HCT116 (cell line): ENCODE measurements around the gene RAP1B. TPM values are rescaled to one million over a fixed set of nuclear protein-coding genes. Genes with fewer than 3 reads are reported as not detected.

Experiments
- ATAC-seq: fragments of 200-7000 bp; cut with Tn5 transposase; 2 replicates; pipeline ENCODE4 v1.9.1; 2020; ENCODE audit warnings: mild to moderate bottlenecking, moderate library complexity
- BruUV-seq: library from RNA; stranded (reverse); fragments of 400-500 nt; replicated peaks from 2 replicates; lab custom pipeline; 2021; lab: Mats Ljungman, UMichigan
- CTCF ChIA-PET: fragments of 300-600 bp; sonication (Branson Sonifier 250); formaldehyde crosslinking; loops from one replicate; lab custom pipeline; 2021; ENCODE audit warnings: antibody characterized with exemption; lab: Charles Lee
- POLR2A ChIA-PET: fragments of 300-600, 350-600 bp; sonication (Branson Sonifier 250); formaldehyde crosslinking; loops from one replicate; lab custom pipeline; 2021; ENCODE audit warnings: antibody characterized with exemption; lab: Charles Lee
- RAD21 ChIA-PET, 2 experiments: fragments of 300-600 bp; sonication (Branson Sonifier 250); formaldehyde crosslinking; loops; one replicate each; lab custom pipeline; 2023; ENCODE audit warnings: low total read pairs in 2 of 2; ENCODE audit not compliant: uncharacterized antibody in 2 of 2, unreplicated experiment in 2 of 2, low non-redundant PET in 1 of 2; lab: Charles Lee
- DNase-seq: peaks from one replicate; pipeline ENCODE4 v3.0.0-alpha.2; 2010; ENCODE audit warnings: low read depth, low spot score
- H2AFZ ChIP-seq: fragments of 200-600 bp; shearing (Covaris generic), sonication (generic); 2 replicates; pipeline ENCODE4 v1.6.1; 2017; ENCODE audit warnings: low read depth, mixed run types, mixed read lengths, antibody characterized with exemption, low read length; ENCODE audit not compliant: poor library complexity, severe bottlenecking
- H3K27ac ChIP-seq: 2 replicates; pipeline ENCODE4 v1.5.1; 2012; ENCODE audit warnings: low read depth, low read length
- H3K27me3 ChIP-seq: fragments of 200-600 bp; sonication (generic); 2 replicates; pipeline ENCODE4 v1.6.1; 2016; ENCODE audit warnings: mixed run types, low read length, mixed read lengths; ENCODE audit not compliant: insufficient read depth
- H3K36me3 ChIP-seq, 2 experiments: fragments of 200-500 bp in 1 of 2; fragments of 200-600 bp in 1 of 2; sonication (Bioruptor generic) in 1 of 2; sonication (generic) in 1 of 2; 2 replicates each; pipeline versions ENCODE4 v1.5.1 to v1.6.1; 2014 to 2016; ENCODE audit warnings: low read length in 2 of 2, inconsistent platforms in 1 of 2, mixed read lengths in 1 of 2, mixed run types in 1 of 2; ENCODE audit not compliant: insufficient read depth in 2 of 2, control insufficient read depth in 1 of 2
- H3K4me1 ChIP-seq, 2 experiments: fragments of 200-600 bp in 1 of 2; sonication (generic) in 1 of 2; 2 replicates each; pipeline versions ENCODE4 v1.5.1 to v1.6.1; 2012 to 2017; ENCODE audit warnings: low read length in 2 of 2, inconsistent platforms in 1 of 2, mild to moderate bottlenecking in 1 of 2, mixed read lengths in 1 of 2, mixed run types in 1 of 2, moderate library complexity in 1 of 2; ENCODE audit not compliant: insufficient read depth in 2 of 2, control insufficient read depth in 1 of 2
- H3K4me2 ChIP-seq: fragments of 200-600 bp; sonication (generic); 2 replicates; pipeline ENCODE4 v1.6.1; 2017; ENCODE audit warnings: mixed run types, low read length, mixed read lengths
- H3K4me3 ChIP-seq, 2 experiments: fragments of 200-600 bp in 1 of 2; sonication (generic) in 1 of 2; replicated peaks in 1 of 2; 2 replicates each; pipeline ENCODE4 v1.5.1; 2011 to 2016; ENCODE audit warnings: low read length in 2 of 2, control low read depth in 1 of 2, low read depth in 1 of 2, mild to moderate bottlenecking in 1 of 2, mixed read lengths in 1 of 2, mixed run types in 1 of 2
- H3K79me2 ChIP-seq: fragments of 200-600 bp; sonication (generic); 2 replicates; pipeline ENCODE4 v1.6.1; 2017; ENCODE audit warnings: mild to moderate bottlenecking, mixed run types, low read length, moderate library complexity, mixed read lengths; ENCODE audit not compliant: insufficient read depth
- H3K9ac ChIP-seq: fragments of 200-600 bp; sonication (generic); 2 replicates; pipeline ENCODE4 v1.6.1; 2016; ENCODE audit warnings: low read length, mixed read lengths
- H3K9me2 ChIP-seq: fragments of 200-600 bp; sonication (generic), shearing (Covaris generic); 2 replicates; pipeline ENCODE4 v1.6.1; 2017; ENCODE audit warnings: mixed run types, mild to moderate bottlenecking, moderate library complexity; ENCODE audit not compliant: insufficient read depth
- H3K9me3 ChIP-seq, 2 experiments: fragments of 200-500 bp in 1 of 2; fragments of 200-600 bp in 1 of 2; sonication (Bioruptor generic) in 1 of 2; sonication (generic) in 1 of 2; 2 replicates each; pipeline ENCODE4 v1.6.1; 2014 to 2017; ENCODE audit warnings: low read length in 2 of 2, mixed read lengths in 2 of 2, inconsistent platforms in 1 of 2, low read depth in 1 of 2, mild to moderate bottlenecking in 1 of 2, mixed run types in 1 of 2, moderate library complexity in 1 of 2; ENCODE audit not compliant: control insufficient read depth in 1 of 2, insufficient read depth in 1 of 2
- H4K20me1 ChIP-seq: fragments of 200-600 bp; sonication (generic), shearing (Covaris generic); 2 replicates; pipeline ENCODE4 v1.6.1; 2017; ENCODE audit warnings: mixed run types, mild to moderate bottlenecking, moderate library complexity; ENCODE audit not compliant: insufficient read depth
- ATF3 ChIP-seq: IDR thresholded peaks from 2 replicates; pipeline ENCODE4 v1.6.1; 2012
- CBX3 ChIP-seq: IDR thresholded peaks from 2 replicates; pipeline ENCODE4 v1.6.1; 2012; ENCODE audit warnings: low read depth
- CEBPB ChIP-seq: IDR thresholded peaks from 2 replicates; pipeline ENCODE4 v1.6.1; 2012; ENCODE audit warnings: low read depth
- EGR1 ChIP-seq: IDR thresholded peaks from 2 replicates; pipeline ENCODE4 v1.6.1; 2012; ENCODE audit warnings: low read depth
- ELF1 ChIP-seq: IDR thresholded peaks from 2 replicates; pipeline ENCODE4 v1.6.1; 2012; ENCODE audit warnings: low read depth, borderline replicate concordance
- EZH2 ChIP-seq: fragments of 200-600 bp; sonication (generic); IDR thresholded peaks from 2 replicates; pipeline ENCODE4 v1.6.1; 2017; ENCODE audit warnings: antibody characterized with exemption, mixed run types
- JUND ChIP-seq: IDR thresholded peaks from 2 replicates; pipeline ENCODE4 v1.6.1; 2012
- POLR2AphosphoS5 ChIP-seq: IDR thresholded peaks from 2 replicates; pipeline ENCODE4 v1.6.1; 2011; ENCODE audit warnings: mild to moderate bottlenecking, low read depth, low read length, moderate library complexity
- RAD21 ChIP-seq: IDR thresholded peaks from 2 replicates; pipeline ENCODE4 v1.6.1; 2012; ENCODE audit warnings: low read depth, mild to moderate bottlenecking
- SIN3A ChIP-seq: IDR thresholded peaks from 2 replicates; pipeline ENCODE4 v1.6.1; 2012; ENCODE audit warnings: low read depth
- SP1 ChIP-seq: IDR thresholded peaks from 2 replicates; pipeline ENCODE4 v1.6.1; 2012; ENCODE audit warnings: low read depth
- SRF ChIP-seq: IDR thresholded peaks from 2 replicates; pipeline ENCODE4 v1.6.1; 2012; ENCODE audit warnings: low read depth
- TCF7L2 ChIP-seq: IDR thresholded peaks from 2 replicates; pipeline ENCODE4 v1.7.0; 2011; ENCODE audit warnings: borderline replicate concordance, inconsistent platforms; ENCODE audit not compliant: insufficient read depth, insufficient read length; ENCODE audit errors: extremely low read depth
- YY1 ChIP-seq: IDR thresholded peaks from 2 replicates; pipeline ENCODE4 v1.6.1; 2011; ENCODE audit warnings: low read length, low read depth, moderate library complexity, mild to moderate bottlenecking; ENCODE audit not compliant: insufficient replicate concordance; ENCODE audit errors: extremely low read depth
- ZBTB33 ChIP-seq: IDR thresholded peaks from 2 replicates; pipeline ENCODE4 v1.6.1; 2011; ENCODE audit warnings: mild to moderate bottlenecking, low read length, moderate library complexity; ENCODE audit not compliant: insufficient replicate concordance; ENCODE audit errors: extremely low read depth
- ZNF274 ChIP-seq: fragments of 200-500 bp; sonication (Bioruptor generic); IDR thresholded peaks from 2 replicates; pipeline ENCODE4 v1.6.1; 2014; ENCODE audit warnings: mild to moderate bottlenecking, low read depth, low read length, inconsistent platforms
- intact Hi-C: fragments of 100-400 bp; cut with micrococcal nuclease; formaldehyde crosslinking; loops from 2 replicates; pipeline ENCODE4 v1.10.0; 2022
- total RNA-seq: library from RNA; stranded (reverse); gene quantifications from one replicate; pipeline ENCODE4 v1.2.1, GENCODE V29; 2021; ENCODE audit not compliant: unreplicated experiment
- TF ChIP-seq, protein P1 (sequence below): IDR thresholded peaks from 2 replicates; pipeline ENCODE4 v1.6.1; 2012
- TF ChIP-seq, protein P2 (sequence below): IDR thresholded peaks from 2 replicates; pipeline ENCODE4 v1.6.1; 2012; ENCODE audit warnings: low read depth
- TF ChIP-seq, protein P3 (sequence below), 3 experiments: fragments of 200-600 bp in 1 of 3; sonication (generic) in 1 of 3; IDR thresholded peaks in 2 of 3; conservative IDR thresholded peaks in 1 of 3; 2 replicates each; pipeline ENCODE4 v1.5.1; 2012 to 2017; ENCODE audit warnings: low read depth in 2 of 3, low read length in 2 of 3, antibody characterized with exemption in 1 of 3, borderline replicate concordance in 1 of 3, control low read depth in 1 of 3, mild to moderate bottlenecking in 1 of 3, mixed read lengths in 1 of 3, mixed run types in 1 of 3, moderate library complexity in 1 of 3; ENCODE audit not compliant: insufficient read depth in 1 of 3

Gene RAP1B
- total RNA-seq, 1 experiment from 2014 or later, result 79.2 TPM

DNA sequence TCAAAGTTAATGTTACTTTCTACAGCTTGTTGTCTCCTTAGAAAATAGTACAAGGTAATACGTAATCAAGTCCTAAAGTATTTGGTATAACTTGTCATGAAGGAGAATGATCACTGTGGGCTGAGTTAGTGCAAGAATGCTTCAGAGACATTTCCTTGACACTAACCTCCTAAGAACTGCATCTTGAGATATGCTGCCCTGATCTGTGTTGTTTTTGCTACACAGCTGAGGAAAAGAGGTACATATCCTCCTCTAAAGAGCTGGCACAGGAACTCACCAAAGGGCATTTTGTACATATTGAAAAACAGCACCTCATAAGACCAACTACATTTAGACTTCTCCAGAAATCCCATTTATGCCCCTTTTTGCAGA, 28.7 kb downstream of the RAP1B start:
- Histone ChIP-seq H3K9me3 (no peaks in the 10 kb centered on the region), H3K4me2 (no peak overlapping the region), H3K4me1 (no peaks in the 10 kb centered on the region), H3K4me3 (no peak overlapping the region), H3K9me2 (no peaks in the 10 kb centered on the region), H3K79me2 (peaks cover 97% of the 10 kb centered on the region), H3K36me3 (no peaks in the 10 kb centered on the region), H3K27me3 (no peaks in the 10 kb centered on the region), H4K20me1 (peaks cover 10% of the 10 kb centered on the region; the same call in 1 of the 2 replicates), H2AFZ (no peak overlapping the region), H3K27ac (no peak overlapping the region), H3K9ac (no peak overlapping the region)
- ChIA-PET RAD21 (no interaction called here), POLR2A (no interaction called here), CTCF (no interaction called here)
- ATAC-seq (no peak), DNase-seq (no peak)
- TF ChIP-seq, protein P1, sequence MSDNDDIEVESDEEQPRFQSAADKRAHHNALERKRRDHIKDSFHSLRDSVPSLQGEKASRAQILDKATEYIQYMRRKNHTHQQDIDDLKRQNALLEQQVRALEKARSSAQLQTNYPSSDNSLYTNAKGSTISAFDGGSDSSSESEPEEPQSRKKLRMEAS, result no peak
- TF ChIP-seq EGR1 (no peak), RAD21 (no peak), ZNF274 (no peak), TCF7L2 (no peak), ATF3 (no peak), CEBPB (no peak), POLR2AphosphoS5 (no peak), YY1 (no peak), JUND (no peak), SP1 (no peak), CBX3 (no peak), EZH2 (no peak), SIN3A (no peak), ELF1 (no peak), SRF (no peak), ZBTB33 (no peak)
- TF ChIP-seq, protein P2, sequence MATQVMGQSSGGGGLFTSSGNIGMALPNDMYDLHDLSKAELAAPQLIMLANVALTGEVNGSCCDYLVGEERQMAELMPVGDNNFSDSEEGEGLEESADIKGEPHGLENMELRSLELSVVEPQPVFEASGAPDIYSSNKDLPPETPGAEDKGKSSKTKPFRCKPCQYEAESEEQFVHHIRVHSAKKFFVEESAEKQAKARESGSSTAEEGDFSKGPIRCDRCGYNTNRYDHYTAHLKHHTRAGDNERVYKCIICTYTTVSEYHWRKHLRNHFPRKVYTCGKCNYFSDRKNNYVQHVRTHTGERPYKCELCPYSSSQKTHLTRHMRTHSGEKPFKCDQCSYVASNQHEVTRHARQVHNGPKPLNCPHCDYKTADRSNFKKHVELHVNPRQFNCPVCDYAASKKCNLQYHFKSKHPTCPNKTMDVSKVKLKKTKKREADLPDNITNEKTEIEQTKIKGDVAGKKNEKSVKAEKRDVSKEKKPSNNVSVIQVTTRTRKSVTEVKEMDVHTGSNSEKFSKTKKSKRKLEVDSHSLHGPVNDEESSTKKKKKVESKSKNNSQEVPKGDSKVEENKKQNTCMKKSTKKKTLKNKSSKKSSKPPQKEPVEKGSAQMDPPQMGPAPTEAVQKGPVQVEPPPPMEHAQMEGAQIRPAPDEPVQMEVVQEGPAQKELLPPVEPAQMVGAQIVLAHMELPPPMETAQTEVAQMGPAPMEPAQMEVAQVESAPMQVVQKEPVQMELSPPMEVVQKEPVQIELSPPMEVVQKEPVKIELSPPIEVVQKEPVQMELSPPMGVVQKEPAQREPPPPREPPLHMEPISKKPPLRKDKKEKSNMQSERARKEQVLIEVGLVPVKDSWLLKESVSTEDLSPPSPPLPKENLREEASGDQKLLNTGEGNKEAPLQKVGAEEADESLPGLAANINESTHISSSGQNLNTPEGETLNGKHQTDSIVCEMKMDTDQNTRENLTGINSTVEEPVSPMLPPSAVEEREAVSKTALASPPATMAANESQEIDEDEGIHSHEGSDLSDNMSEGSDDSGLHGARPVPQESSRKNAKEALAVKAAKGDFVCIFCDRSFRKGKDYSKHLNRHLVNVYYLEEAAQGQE, result no peak
- TF ChIP-seq, protein P3, sequence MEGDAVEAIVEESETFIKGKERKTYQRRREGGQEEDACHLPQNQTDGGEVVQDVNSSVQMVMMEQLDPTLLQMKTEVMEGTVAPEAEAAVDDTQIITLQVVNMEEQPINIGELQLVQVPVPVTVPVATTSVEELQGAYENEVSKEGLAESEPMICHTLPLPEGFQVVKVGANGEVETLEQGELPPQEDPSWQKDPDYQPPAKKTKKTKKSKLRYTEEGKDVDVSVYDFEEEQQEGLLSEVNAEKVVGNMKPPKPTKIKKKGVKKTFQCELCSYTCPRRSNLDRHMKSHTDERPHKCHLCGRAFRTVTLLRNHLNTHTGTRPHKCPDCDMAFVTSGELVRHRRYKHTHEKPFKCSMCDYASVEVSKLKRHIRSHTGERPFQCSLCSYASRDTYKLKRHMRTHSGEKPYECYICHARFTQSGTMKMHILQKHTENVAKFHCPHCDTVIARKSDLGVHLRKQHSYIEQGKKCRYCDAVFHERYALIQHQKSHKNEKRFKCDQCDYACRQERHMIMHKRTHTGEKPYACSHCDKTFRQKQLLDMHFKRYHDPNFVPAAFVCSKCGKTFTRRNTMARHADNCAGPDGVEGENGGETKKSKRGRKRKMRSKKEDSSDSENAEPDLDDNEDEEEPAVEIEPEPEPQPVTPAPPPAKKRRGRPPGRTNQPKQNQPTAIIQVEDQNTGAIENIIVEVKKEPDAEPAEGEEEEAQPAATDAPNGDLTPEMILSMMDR (IDR thresholded peaks at IDR 0.05 in 2 of 3, conservative IDR thresholded peaks at IDR 0.05 in 1 of 3; ENCODE audit: borderline replicate concordance in 1 of 3, insufficient read depth in 1 of 3, low read depth in 2 of 3, low read length in 2 of 3), result no peak
- intact Hi-C loops, result no loop called here
- no TSS peak for BruUV-seq
